ENCODE data around the gene MASP1.

DNA sequence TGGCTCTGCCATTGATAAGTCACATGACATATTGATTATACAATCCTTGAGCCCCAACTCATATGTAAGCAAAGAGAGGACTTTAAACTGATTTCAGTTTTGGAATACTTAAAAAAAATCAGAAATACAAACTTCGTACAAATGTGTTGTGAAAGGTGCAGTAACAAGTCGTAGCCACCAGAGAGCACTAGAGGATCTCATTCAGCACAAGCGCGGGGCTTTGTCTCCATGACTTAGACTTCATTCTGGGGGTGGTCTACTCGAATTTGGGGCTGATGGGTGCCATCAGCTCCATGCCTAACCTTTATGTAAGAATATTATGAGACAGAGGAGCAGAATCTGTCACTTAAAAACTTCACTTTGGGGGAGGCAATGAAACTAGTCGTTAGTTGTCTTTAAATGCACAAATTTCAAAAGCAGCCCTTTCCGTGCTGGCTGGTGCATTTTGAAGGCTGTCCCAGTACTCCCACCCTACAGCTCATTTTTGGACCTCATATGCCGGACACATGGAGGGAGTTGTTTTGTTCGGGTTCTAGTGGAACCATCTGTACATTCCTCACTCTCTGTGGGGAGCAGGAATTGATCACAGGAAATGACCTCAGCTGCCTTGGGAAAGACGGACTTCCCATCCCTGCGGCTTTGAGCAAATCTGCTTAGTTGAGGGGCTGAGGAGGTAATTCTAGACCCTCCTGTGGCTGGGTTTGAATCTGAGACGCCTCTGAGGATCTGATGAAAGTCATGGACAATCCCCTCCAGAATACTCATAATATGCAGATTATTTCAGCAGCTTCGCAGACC lies 27.5 kb upstream of the MASP1 start:
- TF ChIP-seq CTCF (IDR thresholded peaks at IDR 0.05) (peak; percentile 68 to 91 (median 82)), POLR2A (IDR thresholded peaks at IDR 0.05) (no peak)
